ENCODE data around the gene GOLGA6L7. TPM values are rescaled to one million over a fixed set of nuclear protein-coding genes. Genes with fewer than 3 reads are reported as not detected.
"Not testable (repeated sequence)": the region's sequence is repeated elsewhere in the genome, so short reads cannot be mapped to it uniquely, and the experiment has no call there.

GOLGA6L7 gene
- total and polyA plus RNA-seq, 2 experiments from 2014 or later: 0.47 TPM; not detected in 1

DNA sequence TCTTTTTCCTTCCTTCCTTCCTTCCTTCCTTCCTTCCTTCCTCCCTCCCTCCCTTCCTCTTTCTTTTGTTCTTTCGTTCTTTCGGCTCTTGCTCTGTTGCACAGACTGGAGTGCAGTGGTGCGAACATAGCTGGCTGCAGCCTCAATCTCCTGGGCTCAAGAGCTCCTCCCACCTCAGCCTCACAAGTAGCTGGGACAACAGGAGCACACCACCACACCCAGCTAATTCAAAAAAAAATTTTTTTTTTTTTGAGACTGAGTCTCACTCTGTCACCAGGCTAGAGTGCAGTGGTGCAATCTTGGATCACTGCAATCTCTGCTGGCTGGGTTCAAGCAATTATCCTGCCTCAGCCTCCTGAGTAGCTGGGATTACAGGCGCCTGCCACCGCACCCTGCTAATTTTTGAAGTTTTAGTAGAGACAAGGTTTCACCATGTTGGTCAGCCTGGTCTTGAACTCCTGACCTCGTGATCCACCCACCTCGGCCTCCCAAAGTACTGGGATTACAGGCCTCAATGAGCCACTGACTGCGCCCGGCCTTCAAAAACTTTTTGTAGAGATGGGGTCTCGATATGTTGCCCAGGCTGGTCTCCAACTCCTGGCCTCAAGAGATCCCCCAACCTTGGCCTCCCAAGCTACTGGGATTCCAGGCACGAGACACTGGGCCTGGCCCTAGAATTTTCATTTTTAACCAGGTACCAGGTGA, 13.3 kb upstream of the GOLGA6L7 start:
- H3K9me2 ChIP-seq (ENCODE audit: insufficient read depth); ATAC-seq; H4K20me1 ChIP-seq (replicated peaks; ENCODE audit: insufficient read depth); H3K36me3 ChIP-seq (ENCODE audit: insufficient read depth); H2AFZ ChIP-seq; H3K27me3 Mint-ChIP-seq (ENCODE audit: insufficient read depth, low read depth, poor library complexity); H3K27me3 ChIP-seq (ENCODE audit: insufficient read depth); H3K4me2 ChIP-seq; H3K4me3 ChIP-seq; H3K4me1 Mint-ChIP-seq; H3K79me2 ChIP-seq (replicated peaks; ENCODE audit: insufficient read depth); H3F3A ChIP-seq (replicated peaks; ENCODE audit: low read depth); H3K36me3 Mint-ChIP-seq (ENCODE audit: low read depth); H3K27ac ChIP-seq (ENCODE audit: low read depth); H3K27ac Mint-ChIP-seq; H3K4me3 Mint-ChIP-seq; DNase-seq (ENCODE audit: low spot score); H3K9me3 Mint-ChIP-seq; H3K4me1 ChIP-seq (ENCODE audit: insufficient read depth): not testable (repeated sequence)

DNA sequence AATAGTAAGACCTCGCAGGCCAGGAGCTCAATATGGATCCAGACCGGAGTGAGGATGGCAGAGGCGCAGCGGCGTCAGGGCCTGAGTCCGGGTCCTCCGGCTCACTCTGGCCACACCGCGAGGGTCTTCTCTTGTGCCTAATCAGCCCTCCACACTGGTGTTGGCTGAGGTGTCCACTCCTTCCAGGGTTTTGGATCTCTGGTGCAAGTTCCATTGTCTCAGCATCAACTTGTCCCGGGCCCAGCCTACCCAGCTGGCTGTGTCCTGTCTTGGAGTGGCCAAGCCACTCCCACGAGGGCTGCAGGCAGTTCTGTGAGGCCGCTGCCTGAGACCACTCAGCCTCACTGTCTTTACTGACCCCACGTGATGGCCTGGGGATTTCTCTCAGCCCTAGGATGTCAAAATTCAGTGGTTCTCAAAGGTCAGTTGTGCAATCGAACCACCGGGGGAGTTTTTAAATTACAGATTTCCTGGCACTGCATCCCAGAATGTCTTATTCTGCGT, 12.6 kb upstream of the GOLGA6L7 start:
- peak; percentile 9 for DNase-seq (ENCODE audit: low spot score)
- Histone ChIP-seq H3K4me2 (no peak overlapping the region), H3K27ac (ENCODE audit: low read depth) (no peak overlapping the region), H3F3A (replicated peaks; ENCODE audit: low read depth) (no peaks in the 10 kb centered on the region), H4K20me1 (replicated peaks; ENCODE audit: insufficient read depth) (no peaks in the 10 kb centered on the region), H3K9me2 (ENCODE audit: insufficient read depth) (no peaks in the 10 kb centered on the region), H3K27me3 (ENCODE audit: insufficient read depth) (no peaks in the 10 kb centered on the region), H3K4me1 (ENCODE audit: insufficient read depth) (no peaks in the 10 kb centered on the region), H2AFZ (peak overlapping the region; percentile 28; the same call in 1 of the 2 replicates), H3K4me3 (no peak overlapping the region), H3K36me3 (ENCODE audit: insufficient read depth) (no peaks in the 10 kb centered on the region), H3K79me2 (replicated peaks; ENCODE audit: insufficient read depth) (no peaks in the 10 kb centered on the region)
- no peak for ATAC-seq
- no peak overlapping the region for H3K4me3 Mint-ChIP-seq
- H3K9me3 Mint-ChIP-seq: no peaks in the 10 kb centered on the region; the same call in 2 of the 3 replicates
- H3K36me3 Mint-ChIP-seq (ENCODE audit: low read depth): peaks cover 2% of the 10 kb centered on the region; the same call in 1 of the 3 replicates
- H3K27me3 Mint-ChIP-seq (ENCODE audit: insufficient read depth, low read depth, poor library complexity): no peaks in the 10 kb centered on the region
- TF ChIP-seq, protein P1, sequence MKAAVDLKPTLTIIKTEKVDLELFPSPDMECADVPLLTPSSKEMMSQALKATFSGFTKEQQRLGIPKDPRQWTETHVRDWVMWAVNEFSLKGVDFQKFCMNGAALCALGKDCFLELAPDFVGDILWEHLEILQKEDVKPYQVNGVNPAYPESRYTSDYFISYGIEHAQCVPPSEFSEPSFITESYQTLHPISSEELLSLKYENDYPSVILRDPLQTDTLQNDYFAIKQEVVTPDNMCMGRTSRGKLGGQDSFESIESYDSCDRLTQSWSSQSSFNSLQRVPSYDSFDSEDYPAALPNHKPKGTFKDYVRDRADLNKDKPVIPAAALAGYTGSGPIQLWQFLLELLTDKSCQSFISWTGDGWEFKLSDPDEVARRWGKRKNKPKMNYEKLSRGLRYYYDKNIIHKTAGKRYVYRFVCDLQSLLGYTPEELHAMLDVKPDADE (IDR thresholded peaks at IDR 0.05): no peak
- TF ChIP-seq ZNF331 (CRISPR knock-in tag; IDR thresholded peaks at IDR 0.05; ENCODE audit: low read depth) (no peak), ZNF114 (CRISPR knock-in tag; IDR thresholded peaks at IDR 0.05) (no peak), NANOG (IDR thresholded peaks at IDR 0.05; ENCODE audit: borderline replicate concordance) (no peak), EZH2 (IDR thresholded peaks at IDR 0.05; ENCODE audit: low read depth, unreplicated experiment) (no peak)
- H3K4me1 Mint-ChIP-seq: no peaks in the 10 kb centered on the region
- no peak overlapping the region for H3K27ac Mint-ChIP-seq

DNA sequence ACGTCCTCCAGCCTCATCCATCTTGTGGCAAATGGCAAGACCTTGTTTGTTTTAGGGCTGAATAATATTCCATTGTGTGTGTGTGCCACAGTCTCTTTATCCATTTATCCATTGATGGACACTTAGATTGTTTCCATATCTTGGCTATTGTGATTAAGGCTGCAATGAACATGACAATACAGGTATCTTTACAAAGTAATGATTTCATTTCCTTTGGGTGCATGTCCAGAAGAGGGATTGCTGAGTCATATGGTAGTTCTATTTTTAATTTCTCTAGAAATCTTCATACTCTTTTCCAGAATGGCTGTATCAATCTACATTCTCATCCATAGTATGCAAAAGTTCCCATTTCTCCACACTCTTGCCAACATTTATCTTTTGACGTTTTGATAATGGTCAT, 6.1 kb upstream of the GOLGA6L7 start:
- H3K36me3 ChIP-seq (ENCODE audit: insufficient read depth); H4K20me1 ChIP-seq (replicated peaks; ENCODE audit: insufficient read depth); H3K27me3 Mint-ChIP-seq (ENCODE audit: insufficient read depth, low read depth, poor library complexity); H3K9me2 ChIP-seq (ENCODE audit: insufficient read depth); H3F3A ChIP-seq (replicated peaks; ENCODE audit: low read depth); H3K4me2 ChIP-seq; H3K27me3 ChIP-seq (ENCODE audit: insufficient read depth); H3K27ac ChIP-seq (ENCODE audit: low read depth); ATAC-seq; H3K79me2 ChIP-seq (replicated peaks; ENCODE audit: insufficient read depth); H2AFZ ChIP-seq; H3K27ac Mint-ChIP-seq; H3K4me3 Mint-ChIP-seq; H3K4me3 ChIP-seq; DNase-seq (ENCODE audit: low spot score); H3K36me3 Mint-ChIP-seq (ENCODE audit: low read depth): not testable (repeated sequence)
- H3K4me1 ChIP-seq (ENCODE audit: insufficient read depth): peaks cover 11% of the 10 kb centered on the region
- H3K4me1 Mint-ChIP-seq: peaks cover 18% of the 10 kb centered on the region
- peaks cover 12% of the 10 kb centered on the region for H3K9me3 Mint-ChIP-seq

DNA sequence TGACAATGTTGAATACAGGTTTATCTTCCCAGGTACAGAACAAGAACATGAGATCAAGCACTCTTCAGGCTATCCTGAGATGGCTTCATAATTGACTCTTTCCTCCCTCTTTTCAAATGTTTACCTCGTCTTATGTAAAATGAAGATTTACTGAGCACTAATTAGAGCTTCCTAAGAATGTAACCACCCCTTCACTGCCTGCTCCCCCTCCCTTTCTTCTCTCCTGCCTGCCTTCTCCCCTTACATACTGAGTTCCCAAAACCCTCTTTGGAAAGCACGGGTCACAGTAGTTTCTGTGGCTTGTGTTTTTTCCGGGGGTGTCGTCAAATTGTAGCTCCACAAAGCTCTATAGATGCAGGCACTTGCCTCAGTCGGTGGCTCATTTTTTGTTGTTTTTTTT, 5.2 kb upstream of the GOLGA6L7 start:
- peaks cover 18% of the 10 kb centered on the region for H3K9me3 Mint-ChIP-seq

GRCh38 chr15:28849766-28850165, 1.3 kb upstream of the GOLGA6L7 start:
- not testable (repeated sequence) for H3K36me3 ChIP-seq (ENCODE audit: insufficient read depth)

More for the DNA sequence above, 5.2 kb upstream of the GOLGA6L7 start:
- not testable (repeated sequence) for H3K27me3 ChIP-seq (ENCODE audit: insufficient read depth); H4K20me1 ChIP-seq (replicated peaks; ENCODE audit: insufficient read depth); H3K27me3 Mint-ChIP-seq (ENCODE audit: insufficient read depth, low read depth, poor library complexity); H3K9me2 ChIP-seq (ENCODE audit: insufficient read depth); H3K36me3 ChIP-seq (ENCODE audit: insufficient read depth); H3K27ac Mint-ChIP-seq; H2AFZ ChIP-seq; H3F3A ChIP-seq (replicated peaks; ENCODE audit: low read depth); H3K79me2 ChIP-seq (replicated peaks; ENCODE audit: insufficient read depth); H3K27ac ChIP-seq (ENCODE audit: low read depth)
- DNase-seq (ENCODE audit: low spot score): peak; percentile 2
- peak; percentile 65 for ATAC-seq
- Mint-ChIP-seq H3K4me3 (peak overlapping the region; percentile 6; the same call in 1 of the 3 replicates), H3K4me1 (peaks cover 18% of the 10 kb centered on the region), H3K36me3 (ENCODE audit: low read depth) (peaks cover 14% of the 10 kb centered on the region)
- Histone ChIP-seq H3K4me2 (peak overlapping the region; percentile 34), H3K4me1 (ENCODE audit: insufficient read depth) (peaks cover 11% of the 10 kb centered on the region), H3K4me3 (peak overlapping the region; percentile 26; the same call in 1 of the 2 replicates)

More at GRCh38 chr15:28849766-28850165, 1.3 kb upstream of the GOLGA6L7 start:
- H3K4me3 Mint-ChIP-seq; H3K79me2 ChIP-seq (replicated peaks; ENCODE audit: insufficient read depth); H3K27ac ChIP-seq (ENCODE audit: low read depth); H4K20me1 ChIP-seq (replicated peaks; ENCODE audit: insufficient read depth); H3F3A ChIP-seq (replicated peaks; ENCODE audit: low read depth); H3K27me3 ChIP-seq (ENCODE audit: insufficient read depth); H3K4me3 ChIP-seq; DNase-seq (ENCODE audit: low spot score); ATAC-seq; H2AFZ ChIP-seq; H3K27ac Mint-ChIP-seq; H3K9me2 ChIP-seq (ENCODE audit: insufficient read depth); H3K27me3 Mint-ChIP-seq (ENCODE audit: insufficient read depth, low read depth, poor library complexity); H3K4me2 ChIP-seq: not testable (repeated sequence)
- H3K4me1 ChIP-seq (ENCODE audit: insufficient read depth): peaks cover 11% of the 10 kb centered on the region
- Mint-ChIP-seq H3K9me3 (peaks cover 19% of the 10 kb centered on the region), H3K36me3 (ENCODE audit: low read depth) (peaks cover 16% of the 10 kb centered on the region), H3K4me1 (peaks cover 18% of the 10 kb centered on the region)

All from GM23338 (cell line).